Cardiac muscle cell (in vitro differentiated cells and primary cell): ENCODE data around the gene HID1. TPM values are rescaled to one million over a fixed set of nuclear protein-coding genes. Genes with fewer than 3 reads are reported as not detected.

Source experiments
- DNase-seq, 2 donors: peaks; one replicate each; pipeline versions ENCODE4 v3.0.0 to v3.0.0-alpha.2; 2010 to 2017; ENCODE audit warnings: low read depth in 1 of 2, low spot score in 1 of 2
- H3K27ac ChIP-seq: fragments of 200-600 bp; sonication (generic); 2 replicates; pipeline ENCODE4 v1.5.1; 2016
- H3K27me3 ChIP-seq: fragments of 200-600 bp; sonication (generic); 2 replicates; pipeline ENCODE4 v1.6.0; 2016; ENCODE audit warnings: control low read depth
- H3K36me3 ChIP-seq: fragments of 200-600 bp; sonication (generic); 2 replicates; pipeline ENCODE4 v1.5.1; 2016; ENCODE audit warnings: control low read depth
- H3K4me1 ChIP-seq: fragments of 200-600 bp; sonication (generic); 2 replicates; pipeline ENCODE4 v1.8.1; 2017; ENCODE audit warnings: low read depth, mild to moderate bottlenecking, mixed run types
- H3K4me3 ChIP-seq: fragments of 200-600 bp; sonication (generic); 2 replicates; pipeline ENCODE4 v1.5.1; 2016; ENCODE audit warnings: mild to moderate bottlenecking
- H3K9me3 ChIP-seq: fragments of 200-600 bp; sonication (generic); 2 replicates; pipeline ENCODE4 v1.5.1; 2017; ENCODE audit warnings: low read depth, mild to moderate bottlenecking, control low read depth
- CTCF ChIP-seq: IDR thresholded peaks from 2 replicates; pipeline ENCODE4 v1.5.1; 2012; ENCODE audit warnings: low read depth, mild to moderate bottlenecking, low read length
- polyA plus RNA-seq: library from polyadenylated mRNA; unstranded; fragments of >200 nt; fragmentation: Nextera tagmentation; extraction: Ambion mirVana; gene quantifications from 2 replicates; pipeline ENCODE4 v1.2.1, GENCODE V29; 2016
- total RNA-seq: library from RNA; depleted of rRNA; stranded (reverse); fragments of >200 nt; gene quantifications from 2 replicates; pipeline ENCODE4 v1.2.3, GENCODE V29; 2016

The HID1 gene
- total and polyA plus RNA-seq, 2 experiments from 2014 or later, result 45.4 to 46.3 TPM

GRCh38 chr17:75013092-75013559, 40.6 kb upstream of the HID1 start:
- peak overlapping the region; percentile 91 for H3K27ac ChIP-seq
- no peak for DNase-seq
- no peaks in the 10 kb centered on the region for H3K9me3 ChIP-seq

GRCh38 chr17:75012346-75013091, 40.0 kb upstream of the HID1 start, which contains the start of gene MRPL58:
TSS of gene MRPL58 (plus strand) at chr17:75012670. CDS start at chr17:75012687, 17 bp downstream.
- DNase-seq, result peak; percentile 92 to 93
- Histone ChIP-seq H3K27ac (peak within 1 kb of the TSS; percentile 91), H3K9me3 (no peaks in the 10 kb centered on the region), H3K4me3 (peak within 1 kb of the TSS; percentile 55), H3K4me1 (peaks cover 4% of the 10 kb centered on the region), H3K27me3 (no peaks in the 10 kb centered on the region), H3K36me3 (no peaks in the 10 kb centered on the region)
- TF ChIP-seq CTCF, result peak; percentile 63

More at GRCh38 chr17:75013092-75013559, 40.6 kb upstream of the HID1 start:
- no peaks in the 10 kb centered on the region for H3K36me3 ChIP-seq
- H3K4me1 ChIP-seq, result peaks cover 4% of the 10 kb centered on the region
- peak overlapping the region; percentile 55 for H3K4me3 ChIP-seq
- H3K27me3 ChIP-seq, result no peaks in the 10 kb centered on the region
- no peak for TF ChIP-seq CTCF

- H3K4me1 ChIP-seq, result peaks cover 4% of the 10 kb centered on the region
- H3K36me3 ChIP-seq, result no peaks in the 10 kb centered on the region
- peak overlapping the region; percentile 91 for H3K27ac ChIP-seq
- no peak for TF ChIP-seq CTCF
- DNase-seq, result no peak
- H3K4me3 ChIP-seq, result peak overlapping the region; percentile 55
- no peaks in the 10 kb centered on the region for H3K27me3 ChIP-seq
- no peaks in the 10 kb centered on the region for H3K9me3 ChIP-seq
Observed at GRCh38 chr17:75012096-75012345, 39.5 kb upstream of the HID1 start.

GRCh38 chr17:75011401-75012095, 39.0 kb upstream of the HID1 start:
- peak in 1 of 2 donors; percentile 88 for DNase-seq

More at GRCh38 chr17:75011401-75012095, 39.0 kb upstream of the HID1 start:
- peak overlapping the region; percentile 91 for H3K27ac ChIP-seq
- H3K4me1 ChIP-seq, result peaks cover 4% of the 10 kb centered on the region
- H3K36me3 ChIP-seq, result no peaks in the 10 kb centered on the region
- TF ChIP-seq CTCF, result no peak
- H3K4me3 ChIP-seq, result peak overlapping the region; percentile 55
- H3K27me3 ChIP-seq, result no peaks in the 10 kb centered on the region
- no peaks in the 10 kb centered on the region for H3K9me3 ChIP-seq
